GM18502 (cell line): ENCODE measurements around the gene RBFOX2.

Experiments used
- ATAC-seq: cut with Tn5 transposase; IDR thresholded peaks from one replicate; pipeline ENCODE4 v1.9.1; 2021; ENCODE audit warnings: mild to moderate bottlenecking; ENCODE audit not compliant: unreplicated experiment, poor library complexity

RBFOX2 gene

GRCh38 chr22:35978889-35979288, 49.7 kb downstream of the RBFOX2 start:
- no peak for ATAC-seq

- no peak for ATAC-seq
These were observed 50.4 kb downstream of the RBFOX2 start for GRCh38 chr22:35978201-35978600.

- no peak for ATAC-seq
These were observed 51.5 kb downstream of the RBFOX2 start for GRCh38 chr22:35977136-35977535.

GRCh38 chr22:35973388-35973787, 55.2 kb downstream of the RBFOX2 start:
- no peak for ATAC-seq

GRCh38 chr22:35972559-35972958, 56.1 kb downstream of the RBFOX2 start:
- ATAC-seq: no peak

GRCh38 chr22:35971456-35972119, 57.0 kb downstream of the RBFOX2 start:
- ATAC-seq: no peak

- ATAC-seq: no peak
These were observed 57.8 kb downstream of the RBFOX2 start for GRCh38 chr22:35970616-35971455.

- ATAC-seq: no peak
These were observed 61.6 kb downstream of the RBFOX2 start for GRCh38 chr22:35967046-35967397.

- ATAC-seq: no peak
These were observed 62.1 kb downstream of the RBFOX2 start for GRCh38 chr22:35966314-35967045.

- no peak for ATAC-seq
These were observed 65.3 kb downstream of the RBFOX2 start for GRCh38 chr22:35963237-35963810.

- ATAC-seq: no peak
These were observed 66.9 kb downstream of the RBFOX2 start for GRCh38 chr22:35961480-35962295.

GRCh38 chr22:35960854-35961253, 67.8 kb downstream of the RBFOX2 start:
- no peak for ATAC-seq

GRCh38 chr22:35959121-35959800, 69.4 kb downstream of the RBFOX2 start:
- ATAC-seq: no peak

GRCh38 chr22:35958334-35958733, 70.3 kb downstream of the RBFOX2 start:
- ATAC-seq: no peak

- ATAC-seq: no peak
These were observed 71.0 kb downstream of the RBFOX2 start for GRCh38 chr22:35957589-35957988.

- no peak for ATAC-seq
These were observed 71.8 kb downstream of the RBFOX2 start for GRCh38 chr22:35956850-35957249.

GRCh38 chr22:35955546-35955945, 73.1 kb downstream of the RBFOX2 start:
- ATAC-seq: no peak

GRCh38 chr22:35952576-35952975, 76.0 kb downstream of the RBFOX2 start:
- ATAC-seq: no peak

GRCh38 chr22:35950262-35950661, 78.4 kb downstream of the RBFOX2 start:
- ATAC-seq: no peak
